BLaER1 (cell line): Measurements from ENCODE around the gene TRMT11.

Experiments
- H3K27ac ChIP-seq: shearing (Covaris generic); formaldehyde crosslinking; 2 replicates; pipeline ENCODE4 v1.8.1; 2022
- H3K27me3 ChIP-seq: shearing (Covaris generic); formaldehyde crosslinking; 2 replicates; pipeline ENCODE4 v1.8.1; 2022
- H3K36me3 ChIP-seq: shearing (Covaris generic); formaldehyde crosslinking; 2 replicates; pipeline ENCODE4 v1.8.1; 2022
- H3K4me1 ChIP-seq: shearing (Covaris generic); formaldehyde crosslinking; 2 replicates; pipeline ENCODE4 v1.8.1; 2022
- H3K4me2 ChIP-seq: shearing (Covaris generic); formaldehyde crosslinking; 2 replicates; pipeline ENCODE4 v1.8.1; 2022
- H3K4me3 ChIP-seq: shearing (Covaris generic); formaldehyde crosslinking; 2 replicates; pipeline ENCODE4 v1.8.1; 2022
- H3K9ac ChIP-seq: shearing (Covaris generic); formaldehyde crosslinking; 2 replicates; pipeline ENCODE4 v1.8.1; 2022
- H3K9me3 ChIP-seq: shearing (Covaris generic); formaldehyde crosslinking; 2 replicates; pipeline ENCODE4 v1.8.1; 2022
- H4K20me1 ChIP-seq: shearing (Covaris generic); formaldehyde crosslinking; 2 replicates; pipeline ENCODE4 v1.8.1; 2022
- Cebpa-rat ChIP-seq: shearing (Covaris generic); IDR thresholded peaks from 2 replicates; pipeline ENCODE4 v1.8.1; 2022

Gene TRMT11

DNA sequence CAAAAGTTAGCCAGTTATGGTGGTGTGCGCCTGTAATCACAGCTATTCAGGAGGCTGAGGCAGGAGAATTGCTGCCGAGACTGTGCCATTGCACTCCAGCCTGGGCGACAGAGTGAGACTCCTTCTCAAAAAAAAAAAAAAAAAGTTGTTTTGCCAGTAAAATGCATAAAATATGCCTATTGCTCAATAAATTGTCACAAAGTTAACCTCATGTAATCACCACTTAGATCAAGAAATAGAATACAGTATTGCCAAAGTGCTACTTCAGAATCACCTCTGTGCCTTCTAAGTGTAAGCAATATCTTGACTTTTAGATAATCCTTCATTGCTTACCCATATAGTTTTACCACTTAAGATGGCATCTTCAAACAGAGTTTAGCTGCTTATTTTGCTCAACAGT is 80.7 kb downstream of the TRMT11 start:
- H3K9ac ChIP-seq: no peak overlapping the region
- H3K4me1 ChIP-seq: peaks cover 8% of the 10 kb centered on the region; the same call in 1 of the 2 replicates

DNA sequence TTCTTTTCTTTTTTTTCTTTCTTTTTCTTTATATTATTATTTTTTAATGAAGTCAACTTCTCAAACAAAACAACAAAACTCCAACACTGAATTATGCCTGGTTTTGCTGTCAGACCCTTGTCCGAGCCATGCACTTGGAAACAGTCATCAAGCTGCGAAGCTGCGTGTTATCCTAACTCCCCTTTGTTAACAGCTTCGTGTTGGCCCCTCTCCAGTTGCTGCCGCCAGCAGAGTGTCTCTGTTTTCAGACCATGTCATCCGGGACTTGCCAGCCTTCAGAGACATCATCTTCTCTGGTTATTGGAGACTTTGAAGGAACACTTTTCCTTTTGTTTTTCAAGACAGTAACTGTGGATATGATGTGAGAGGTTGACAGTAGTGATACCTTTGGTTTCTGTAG is 83.1 kb downstream of the TRMT11 start:
- H3K9me3 ChIP-seq: no peaks in the 10 kb centered on the region
- no peak for TF ChIP-seq Cebpa-rat
- no peak overlapping the region for H3K27ac ChIP-seq
- no peaks in the 10 kb centered on the region for H4K20me1 ChIP-seq
- no peak overlapping the region for H3K4me3 ChIP-seq
- H3K9ac ChIP-seq: no peak overlapping the region
- H3K4me1 ChIP-seq: no peaks in the 10 kb centered on the region
- no peaks in the 10 kb centered on the region for H3K36me3 ChIP-seq
- H3K27me3 ChIP-seq: no peaks in the 10 kb centered on the region
- no peak overlapping the region for H3K4me2 ChIP-seq

More for the DNA sequence above, 80.7 kb downstream of the TRMT11 start:
- TF ChIP-seq Cebpa-rat: no peak
- Histone ChIP-seq H3K4me3 (no peak overlapping the region), H3K36me3 (no peaks in the 10 kb centered on the region), H4K20me1 (no peaks in the 10 kb centered on the region), H3K9me3 (no peaks in the 10 kb centered on the region), H3K27me3 (no peaks in the 10 kb centered on the region), H3K4me2 (no peak overlapping the region), H3K27ac (no peak overlapping the region)

GRCh38 chr6:126071000-126071647 is 84.8 kb downstream of the TRMT11 start:
- Histone ChIP-seq H3K9ac (no peak overlapping the region), H3K4me3 (no peak overlapping the region), H3K9me3 (no peaks in the 10 kb centered on the region), H3K4me2 (no peak overlapping the region), H4K20me1 (no peaks in the 10 kb centered on the region), H3K27ac (no peak overlapping the region), H3K27me3 (no peaks in the 10 kb centered on the region), H3K4me1 (no peaks in the 10 kb centered on the region), H3K36me3 (no peaks in the 10 kb centered on the region)
- TF ChIP-seq Cebpa-rat: no peak

DNA sequence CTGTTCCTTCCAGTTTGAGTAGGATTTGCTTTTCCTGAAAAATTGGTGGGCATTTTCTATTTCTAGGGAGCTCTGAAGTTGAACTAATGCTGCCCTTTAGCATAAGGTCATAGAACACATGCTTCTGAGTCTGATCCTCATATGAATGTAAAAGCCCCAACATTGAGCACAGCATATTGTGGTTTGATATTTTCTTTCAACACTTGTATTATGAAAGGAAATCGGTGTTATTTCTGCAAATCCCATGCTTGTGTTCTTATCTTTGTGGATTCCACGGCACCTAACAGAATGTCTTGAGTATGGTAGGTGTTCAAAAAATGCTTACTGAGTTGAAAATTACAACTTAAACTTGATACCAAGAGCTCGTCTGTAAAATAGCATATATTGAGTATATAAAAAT is 85.8 kb downstream of the TRMT11 start:
- Histone ChIP-seq H3K4me2 (no peak overlapping the region), H3K4me3 (no peak overlapping the region), H3K9ac (no peak overlapping the region), H4K20me1 (no peaks in the 10 kb centered on the region), H3K27ac (no peak overlapping the region), H3K9me3 (no peaks in the 10 kb centered on the region), H3K36me3 (no peaks in the 10 kb centered on the region), H3K27me3 (no peaks in the 10 kb centered on the region), H3K4me1 (no peaks in the 10 kb centered on the region)
- no peak for TF ChIP-seq Cebpa-rat

DNA sequence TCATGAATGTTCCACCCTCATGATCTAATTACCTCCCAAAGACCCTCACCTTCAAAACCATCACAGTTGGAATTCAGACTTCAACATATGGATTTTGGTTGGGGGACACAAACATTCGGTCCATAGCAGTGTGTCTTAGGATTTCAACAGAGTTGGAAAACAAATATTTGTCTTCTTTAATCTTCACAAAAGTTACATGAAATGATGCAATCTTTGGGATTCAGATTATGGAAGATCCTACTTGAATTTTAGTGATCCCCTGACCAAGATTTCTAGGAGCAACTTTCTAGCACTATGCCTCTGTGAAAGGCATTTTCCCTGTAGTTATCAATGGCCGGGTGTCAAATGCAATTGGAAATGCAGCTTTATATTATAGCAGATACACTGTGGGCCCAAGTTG is 86.5 kb downstream of the TRMT11 start:
- Histone ChIP-seq H3K36me3 (no peaks in the 10 kb centered on the region), H4K20me1 (no peaks in the 10 kb centered on the region), H3K27me3 (no peaks in the 10 kb centered on the region), H3K9me3 (no peaks in the 10 kb centered on the region), H3K4me2 (no peak overlapping the region), H3K9ac (no peak overlapping the region), H3K27ac (no peak overlapping the region), H3K4me3 (no peak overlapping the region), H3K4me1 (no peaks in the 10 kb centered on the region)
- no peak for TF ChIP-seq Cebpa-rat

DNA sequence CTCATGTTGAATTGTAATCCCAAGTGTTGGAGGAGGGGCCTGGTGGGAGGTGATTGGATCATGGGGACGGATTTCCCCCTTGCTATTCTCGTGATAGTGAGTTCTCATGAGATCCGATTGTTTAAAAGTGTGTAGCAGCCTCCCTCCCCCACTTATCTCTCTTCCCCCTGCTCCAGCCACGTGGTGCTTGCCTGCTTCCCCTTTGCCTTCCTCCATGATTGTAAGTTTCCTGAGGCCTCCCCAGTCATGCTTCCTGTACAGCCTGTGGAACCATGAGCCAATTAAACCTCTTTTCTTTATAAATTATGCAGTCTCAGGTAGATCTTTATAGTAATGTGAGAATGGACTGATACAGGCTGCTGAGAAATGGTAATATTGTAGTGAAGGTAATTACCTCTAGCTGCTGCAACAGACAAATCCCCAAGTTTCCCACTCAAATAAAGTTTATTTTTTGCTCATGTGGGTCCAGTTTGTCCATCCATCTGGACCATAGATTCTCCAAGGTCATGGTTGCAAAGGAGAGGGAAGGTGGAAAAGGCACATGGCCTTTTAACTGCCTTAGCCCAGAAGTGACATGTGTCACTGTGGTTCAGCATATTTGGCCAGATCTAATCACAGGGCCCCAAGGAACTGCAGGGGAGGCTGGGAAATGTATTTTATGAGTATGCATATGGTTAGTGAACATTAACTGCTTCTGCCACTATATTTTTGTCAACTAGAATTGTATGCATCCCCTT is 89.2 kb downstream of the TRMT11 start:
- Histone ChIP-seq H3K9ac (no peak overlapping the region), H4K20me1 (no peaks in the 10 kb centered on the region), H3K9me3 (no peaks in the 10 kb centered on the region), H3K27me3 (no peaks in the 10 kb centered on the region), H3K36me3 (no peaks in the 10 kb centered on the region), H3K27ac (no peak overlapping the region), H3K4me3 (no peak overlapping the region), H3K4me1 (no peaks in the 10 kb centered on the region), H3K4me2 (no peak overlapping the region)
- no peak for TF ChIP-seq Cebpa-rat

DNA sequence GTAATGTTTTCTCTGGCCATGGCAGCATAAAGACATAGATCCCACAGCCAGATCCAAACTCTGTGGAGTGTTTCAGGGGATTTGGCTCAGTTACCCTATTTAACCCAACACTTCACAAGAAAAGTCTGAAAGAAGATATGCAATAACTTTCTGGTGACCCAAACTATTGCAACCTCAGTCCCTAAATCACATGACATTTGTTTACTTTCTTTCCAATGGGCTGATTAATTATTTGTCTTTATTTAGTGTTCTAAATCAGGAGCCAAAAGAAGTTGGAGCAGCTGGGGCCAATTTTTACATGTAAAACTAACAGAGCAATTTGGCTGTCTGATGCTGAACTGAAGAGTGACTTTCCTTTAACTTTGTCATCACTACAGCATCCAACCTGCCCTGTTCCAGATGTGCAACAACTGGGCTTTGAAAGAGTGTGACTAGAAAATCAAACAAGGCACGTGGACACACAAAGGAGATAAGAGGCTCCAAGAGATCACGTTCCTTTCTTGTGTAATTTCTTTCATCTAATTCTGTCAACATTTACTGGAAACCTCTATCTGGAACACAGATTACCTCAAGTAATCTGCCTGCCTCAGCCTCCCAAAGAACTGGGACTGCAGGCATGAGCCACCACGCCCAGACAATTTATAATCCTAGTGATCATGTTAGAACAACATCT is 90.8 kb downstream of the TRMT11 start:
- Histone ChIP-seq H3K9me3 (no peaks in the 10 kb centered on the region), H3K27ac (no peak overlapping the region), H3K4me2 (no peak overlapping the region), H3K4me3 (no peak overlapping the region), H3K9ac (no peak overlapping the region), H4K20me1 (no peaks in the 10 kb centered on the region), H3K27me3 (no peaks in the 10 kb centered on the region), H3K4me1 (no peaks in the 10 kb centered on the region), H3K36me3 (no peaks in the 10 kb centered on the region)
- TF ChIP-seq Cebpa-rat: no peak

GRCh38 chr6:126077810-126078776 is 91.8 kb downstream of the TRMT11 start:
- Histone ChIP-seq H3K9ac (no peak overlapping the region), H3K4me3 (no peak overlapping the region), H3K27me3 (no peaks in the 10 kb centered on the region), H4K20me1 (no peaks in the 10 kb centered on the region), H3K27ac (no peak overlapping the region), H3K4me1 (no peaks in the 10 kb centered on the region), H3K4me2 (no peak overlapping the region), H3K9me3 (no peaks in the 10 kb centered on the region), H3K36me3 (no peaks in the 10 kb centered on the region)
- TF ChIP-seq Cebpa-rat: no peak

DNA sequence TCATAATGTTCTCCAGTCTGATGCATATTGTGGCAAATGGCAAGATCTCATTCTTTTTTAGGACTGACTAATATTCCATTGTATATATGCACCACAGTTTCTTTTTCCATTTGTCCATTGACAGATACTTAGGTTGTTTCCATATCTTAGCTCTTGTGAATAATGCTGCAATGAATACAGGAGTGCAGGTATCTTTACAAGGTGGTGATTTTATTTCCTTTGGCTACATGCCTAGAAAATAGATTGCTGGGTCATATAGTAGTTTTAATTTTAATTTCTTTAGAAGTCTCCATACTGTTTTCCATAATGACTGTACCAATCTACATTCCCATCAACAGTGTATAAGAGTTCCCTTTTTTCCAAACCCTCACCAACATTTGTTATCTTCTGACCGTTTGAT is 97.5 kb downstream of the TRMT11 start:
- Histone ChIP-seq H3K27ac (no peak overlapping the region), H3K9me3 (no peaks in the 10 kb centered on the region; the same call in 1 of the 2 replicates), H3K9ac (no peak overlapping the region), H3K4me1 (no peaks in the 10 kb centered on the region), H3K4me3 (no peak overlapping the region), H3K27me3 (no peaks in the 10 kb centered on the region), H3K4me2 (no peak overlapping the region), H3K36me3 (no peaks in the 10 kb centered on the region), H4K20me1 (no peaks in the 10 kb centered on the region)
- TF ChIP-seq Cebpa-rat: no peak
